GM23338 (cell line): ENCODE results near the gene RAPGEFL1. TPM values are rescaled to one million over a fixed set of nuclear protein-coding genes. Genes with fewer than 3 reads are reported as not detected.

Source experiments
- ATAC-seq: fragments of 200-7000 bp; cut with Tn5 transposase; 3 replicates; pipeline ENCODE4 v1.9.1; 2020
- DNase-seq: peaks from one replicate; pipeline ENCODE4 v3.0.0-alpha.2; 2015; ENCODE audit warnings: low spot score
- H2AFZ ChIP-seq: fragments of 200-600 bp; sonication (generic); 2 replicates; pipeline ENCODE4 v1.8.0; 2016; ENCODE audit warnings: antibody characterized with exemption, mild to moderate bottlenecking, moderate library complexity
- H3F3A ChIP-seq: fragments of 200-600 bp; sonication (generic); replicated peaks from 2 replicates; pipeline ENCODE4 v1.8.0; 2017; ENCODE audit warnings: antibody characterized with exemption, mixed run types, low read depth
- H3K27ac ChIP-seq: fragments of 200-600 bp; sonication (generic); 2 replicates; pipeline ENCODE4 v1.6.1; 2016; ENCODE audit warnings: low read depth
- H3K27me3 ChIP-seq: fragments of 200-600 bp; sonication (generic); 2 replicates; pipeline ENCODE4 v1.8.0; 2016; ENCODE audit warnings: mild to moderate bottlenecking, mixed run types, moderate library complexity; ENCODE audit not compliant: insufficient read depth
- H3K36me3 ChIP-seq: fragments of 200-600 bp; sonication (generic); 2 replicates; pipeline ENCODE4 v1.8.0; 2016; ENCODE audit warnings: mild to moderate bottlenecking; ENCODE audit not compliant: insufficient read depth
- H3K4me1 ChIP-seq: fragments of 200-600 bp; sonication (generic); 2 replicates; pipeline ENCODE4 v1.8.0; 2016; ENCODE audit warnings: mild to moderate bottlenecking, moderate library complexity; ENCODE audit not compliant: insufficient read depth
- H3K4me2 ChIP-seq: fragments of 200-600 bp; sonication (generic); 2 replicates; pipeline ENCODE4 v1.7.1; 2017; ENCODE audit warnings: mixed run types
- H3K4me3 ChIP-seq: fragments of 200-600 bp; sonication (generic); 2 replicates; pipeline ENCODE4 v1.6.1; 2016; ENCODE audit warnings: mixed run types
- H3K79me2 ChIP-seq: fragments of 200-600 bp; sonication (generic); replicated peaks from 2 replicates; pipeline ENCODE4 v1.8.0; 2017; ENCODE audit warnings: mild to moderate bottlenecking; ENCODE audit not compliant: insufficient read depth
- H3K9me2 ChIP-seq: fragments of 200-600 bp; sonication (generic); 2 replicates; pipeline ENCODE4 v1.8.0; 2017; ENCODE audit not compliant: insufficient read depth
- H4K20me1 ChIP-seq: fragments of 200-600 bp; sonication (generic); replicated peaks from 2 replicates; pipeline ENCODE4 v1.8.0; 2017; ENCODE audit warnings: mild to moderate bottlenecking; ENCODE audit not compliant: insufficient read depth
- H3K27ac Mint-ChIP-seq: 2 replicates; pipeline ENCODE4 v1.8.0; 2020; ENCODE audit warnings: inconsistent platforms, mild to moderate bottlenecking, moderate library complexity, mixed read lengths
- H3K27me3 Mint-ChIP-seq: 3 replicates; pipeline ENCODE4 v1.8.0; 2022; ENCODE audit warnings: low read depth, mild to moderate bottlenecking, moderate library complexity, mixed read lengths, inconsistent platforms; ENCODE audit not compliant: insufficient read depth, poor library complexity
- H3K36me3 Mint-ChIP-seq: 3 replicates; pipeline ENCODE4 v1.8.0; 2021; ENCODE audit warnings: low read depth, mild to moderate bottlenecking, inconsistent platforms, moderate library complexity, mixed read lengths
- H3K4me1 Mint-ChIP-seq: 3 replicates; pipeline ENCODE4 v1.8.0; 2020; ENCODE audit warnings: mild to moderate bottlenecking, inconsistent platforms, mixed read lengths
- H3K4me3 Mint-ChIP-seq: 3 replicates; pipeline ENCODE4 v1.8.0; 2021; ENCODE audit warnings: moderate library complexity, mild to moderate bottlenecking, inconsistent platforms, mixed read lengths
- H3K9me3 Mint-ChIP-seq: 3 replicates; pipeline ENCODE4 v1.8.0; 2020; ENCODE audit warnings: moderate library complexity, mild to moderate bottlenecking, inconsistent platforms, mixed read lengths
- CREB1 ChIP-seq: fragments of 250-450 bp; sonication (Bioruptor Pico); IDR thresholded peaks from 2 replicates; pipeline ENCODE4 v1.5.0; 2020; ENCODE audit warnings: low read depth, mild to moderate bottlenecking, moderate library complexity
- POLR2AphosphoS5 ChIP-seq: IDR thresholded peaks from 2 replicates; pipeline ENCODE4 v1.6.1; 2016; ENCODE audit warnings: antibody characterized with exemption, low read depth
- STAT1 ChIP-seq: IDR thresholded peaks from one replicate; pipeline ENCODE4 v1.6.1; 2016; ENCODE audit warnings: antibody characterized with exemption; ENCODE audit not compliant: unreplicated experiment
- ZNF114 ChIP-seq: fragments of 250-450 bp; sonication (Bioruptor Pico); IDR thresholded peaks from 2 replicates; pipeline ENCODE4 v1.5.0; 2020; ENCODE audit warnings: mild to moderate bottlenecking, moderate library complexity
- ZNF331 ChIP-seq: fragments of 250-450 bp; sonication (Bioruptor Pico); IDR thresholded peaks from 2 replicates; pipeline ENCODE4 v1.5.0; 2020; ENCODE audit warnings: low read depth, mild to moderate bottlenecking, moderate library complexity
- long read RNA-seq: library from polyadenylated mRNA; unstranded; transcript quantifications from one replicate; pipeline ENCODE4 v2.0.0, GENCODE V29; 2020; ENCODE audit not compliant: unreplicated experiment
- polyA plus RNA-seq: library from polyadenylated mRNA; unstranded; fragments of >200 nt; fragmentation: Nextera tagmentation; extraction: Ambion mirVana; gene quantifications from 2 replicates; pipeline ENCODE4 v1.2.1, GENCODE V29; 2016
- total RNA-seq: library from RNA; depleted of rRNA; stranded (reverse); fragments of >200 nt; shearing (Covaris generic); gene quantifications from 2 replicates; pipeline ENCODE4 v1.2.3, GENCODE V29; 2014; rRNA removed
- TF ChIP-seq, protein P1 (sequence below): fragments of 250-450 bp; sonication (Bioruptor Pico); IDR thresholded peaks from 2 replicates; pipeline ENCODE4 v1.5.0; 2020; ENCODE audit warnings: mild to moderate bottlenecking, moderate library complexity

Gene RAPGEFL1, protein sequence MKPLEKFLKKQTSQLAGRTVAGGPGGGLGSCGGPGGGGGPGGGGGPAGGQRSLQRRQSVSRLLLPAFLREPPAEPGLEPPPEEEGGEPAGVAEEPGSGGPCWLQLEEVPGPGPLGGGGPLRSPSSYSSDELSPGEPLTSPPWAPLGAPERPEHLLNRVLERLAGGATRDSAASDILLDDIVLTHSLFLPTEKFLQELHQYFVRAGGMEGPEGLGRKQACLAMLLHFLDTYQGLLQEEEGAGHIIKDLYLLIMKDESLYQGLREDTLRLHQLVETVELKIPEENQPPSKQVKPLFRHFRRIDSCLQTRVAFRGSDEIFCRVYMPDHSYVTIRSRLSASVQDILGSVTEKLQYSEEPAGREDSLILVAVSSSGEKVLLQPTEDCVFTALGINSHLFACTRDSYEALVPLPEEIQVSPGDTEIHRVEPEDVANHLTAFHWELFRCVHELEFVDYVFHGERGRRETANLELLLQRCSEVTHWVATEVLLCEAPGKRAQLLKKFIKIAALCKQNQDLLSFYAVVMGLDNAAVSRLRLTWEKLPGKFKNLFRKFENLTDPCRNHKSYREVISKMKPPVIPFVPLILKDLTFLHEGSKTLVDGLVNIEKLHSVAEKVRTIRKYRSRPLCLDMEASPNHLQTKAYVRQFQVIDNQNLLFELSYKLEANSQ
- total RNA-seq (10.4 and 14.0 TPM in 2 replicates), polyA plus RNA-seq (5.0 and 6.7 TPM in 2 replicates)
- long read RNA-seq, partial matches to known transcripts = 4 of 4 reads
- long read RNA-seq, other reads (novel, unspliced or antisense) = 0 of 4 reads

DNA sequence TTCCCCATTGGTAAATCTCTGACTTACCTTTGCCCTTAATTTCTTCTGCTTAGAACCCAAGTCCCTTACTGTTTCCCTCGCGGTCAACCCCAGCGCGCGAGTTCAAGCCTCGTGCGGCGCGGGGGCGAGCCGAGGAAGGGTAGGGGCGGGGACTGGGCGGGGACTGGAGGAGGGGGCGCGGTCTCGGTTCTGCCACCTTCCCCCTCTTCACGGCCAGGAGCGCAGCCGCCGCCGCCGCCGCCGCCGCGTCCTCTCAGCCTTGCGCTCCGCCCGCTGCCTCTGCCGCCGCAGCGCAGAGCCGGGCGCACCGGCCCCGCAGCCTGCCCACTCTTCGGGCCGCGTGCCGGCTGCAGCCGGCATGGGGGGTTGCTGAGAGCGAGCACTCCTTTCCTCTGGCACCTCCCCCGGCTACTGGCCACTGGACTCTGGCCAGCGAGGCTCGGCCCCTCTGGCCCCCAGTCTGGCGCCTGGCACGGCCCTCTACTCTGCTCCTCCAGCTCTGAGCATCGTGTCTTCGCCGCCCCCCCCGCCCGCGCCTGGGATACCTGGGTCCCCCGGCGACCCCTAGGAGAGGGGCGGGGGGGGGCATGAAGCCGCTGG, at the start of gene RAPGEFL1:
RAPGEFL1 (plus strand) TSS at position 196 of the 600 bp plus-strand sequence; CDS start at position 588, 392 bp downstream.
- Histone ChIP-seq H3F3A (peaks cover 11% of the 10 kb centered on the region; the same call in 1 of the 2 replicates), H3K36me3 (no peaks in the 10 kb centered on the region), H3K4me1 (no peaks in the 10 kb centered on the region; the same call in 1 of the 2 replicates), H2AFZ (peak within 1 kb of the TSS; percentile 56; the same call in 1 of the 2 replicates), H3K27me3 (no peaks in the 10 kb centered on the region), H3K4me2 (peak within 1 kb of the TSS; percentile 99), H3K9me2 (no peaks in the 10 kb centered on the region), H3K4me3 (peak within 1 kb of the TSS; percentile 90), H4K20me1 (peaks cover 8% of the 10 kb centered on the region; the same call in 1 of the 2 replicates), H3K27ac (0 out of 2 replicates have a peak within 1 kb of the TSS, but pooled peaks have one; percentile 45), H3K79me2 (no peaks in the 10 kb centered on the region)
- DNase-seq (peak; percentile 87), ATAC-seq (peak; percentile 81)
- TF ChIP-seq ZNF114 = no peak
- TF ChIP-seq, protein P1, sequence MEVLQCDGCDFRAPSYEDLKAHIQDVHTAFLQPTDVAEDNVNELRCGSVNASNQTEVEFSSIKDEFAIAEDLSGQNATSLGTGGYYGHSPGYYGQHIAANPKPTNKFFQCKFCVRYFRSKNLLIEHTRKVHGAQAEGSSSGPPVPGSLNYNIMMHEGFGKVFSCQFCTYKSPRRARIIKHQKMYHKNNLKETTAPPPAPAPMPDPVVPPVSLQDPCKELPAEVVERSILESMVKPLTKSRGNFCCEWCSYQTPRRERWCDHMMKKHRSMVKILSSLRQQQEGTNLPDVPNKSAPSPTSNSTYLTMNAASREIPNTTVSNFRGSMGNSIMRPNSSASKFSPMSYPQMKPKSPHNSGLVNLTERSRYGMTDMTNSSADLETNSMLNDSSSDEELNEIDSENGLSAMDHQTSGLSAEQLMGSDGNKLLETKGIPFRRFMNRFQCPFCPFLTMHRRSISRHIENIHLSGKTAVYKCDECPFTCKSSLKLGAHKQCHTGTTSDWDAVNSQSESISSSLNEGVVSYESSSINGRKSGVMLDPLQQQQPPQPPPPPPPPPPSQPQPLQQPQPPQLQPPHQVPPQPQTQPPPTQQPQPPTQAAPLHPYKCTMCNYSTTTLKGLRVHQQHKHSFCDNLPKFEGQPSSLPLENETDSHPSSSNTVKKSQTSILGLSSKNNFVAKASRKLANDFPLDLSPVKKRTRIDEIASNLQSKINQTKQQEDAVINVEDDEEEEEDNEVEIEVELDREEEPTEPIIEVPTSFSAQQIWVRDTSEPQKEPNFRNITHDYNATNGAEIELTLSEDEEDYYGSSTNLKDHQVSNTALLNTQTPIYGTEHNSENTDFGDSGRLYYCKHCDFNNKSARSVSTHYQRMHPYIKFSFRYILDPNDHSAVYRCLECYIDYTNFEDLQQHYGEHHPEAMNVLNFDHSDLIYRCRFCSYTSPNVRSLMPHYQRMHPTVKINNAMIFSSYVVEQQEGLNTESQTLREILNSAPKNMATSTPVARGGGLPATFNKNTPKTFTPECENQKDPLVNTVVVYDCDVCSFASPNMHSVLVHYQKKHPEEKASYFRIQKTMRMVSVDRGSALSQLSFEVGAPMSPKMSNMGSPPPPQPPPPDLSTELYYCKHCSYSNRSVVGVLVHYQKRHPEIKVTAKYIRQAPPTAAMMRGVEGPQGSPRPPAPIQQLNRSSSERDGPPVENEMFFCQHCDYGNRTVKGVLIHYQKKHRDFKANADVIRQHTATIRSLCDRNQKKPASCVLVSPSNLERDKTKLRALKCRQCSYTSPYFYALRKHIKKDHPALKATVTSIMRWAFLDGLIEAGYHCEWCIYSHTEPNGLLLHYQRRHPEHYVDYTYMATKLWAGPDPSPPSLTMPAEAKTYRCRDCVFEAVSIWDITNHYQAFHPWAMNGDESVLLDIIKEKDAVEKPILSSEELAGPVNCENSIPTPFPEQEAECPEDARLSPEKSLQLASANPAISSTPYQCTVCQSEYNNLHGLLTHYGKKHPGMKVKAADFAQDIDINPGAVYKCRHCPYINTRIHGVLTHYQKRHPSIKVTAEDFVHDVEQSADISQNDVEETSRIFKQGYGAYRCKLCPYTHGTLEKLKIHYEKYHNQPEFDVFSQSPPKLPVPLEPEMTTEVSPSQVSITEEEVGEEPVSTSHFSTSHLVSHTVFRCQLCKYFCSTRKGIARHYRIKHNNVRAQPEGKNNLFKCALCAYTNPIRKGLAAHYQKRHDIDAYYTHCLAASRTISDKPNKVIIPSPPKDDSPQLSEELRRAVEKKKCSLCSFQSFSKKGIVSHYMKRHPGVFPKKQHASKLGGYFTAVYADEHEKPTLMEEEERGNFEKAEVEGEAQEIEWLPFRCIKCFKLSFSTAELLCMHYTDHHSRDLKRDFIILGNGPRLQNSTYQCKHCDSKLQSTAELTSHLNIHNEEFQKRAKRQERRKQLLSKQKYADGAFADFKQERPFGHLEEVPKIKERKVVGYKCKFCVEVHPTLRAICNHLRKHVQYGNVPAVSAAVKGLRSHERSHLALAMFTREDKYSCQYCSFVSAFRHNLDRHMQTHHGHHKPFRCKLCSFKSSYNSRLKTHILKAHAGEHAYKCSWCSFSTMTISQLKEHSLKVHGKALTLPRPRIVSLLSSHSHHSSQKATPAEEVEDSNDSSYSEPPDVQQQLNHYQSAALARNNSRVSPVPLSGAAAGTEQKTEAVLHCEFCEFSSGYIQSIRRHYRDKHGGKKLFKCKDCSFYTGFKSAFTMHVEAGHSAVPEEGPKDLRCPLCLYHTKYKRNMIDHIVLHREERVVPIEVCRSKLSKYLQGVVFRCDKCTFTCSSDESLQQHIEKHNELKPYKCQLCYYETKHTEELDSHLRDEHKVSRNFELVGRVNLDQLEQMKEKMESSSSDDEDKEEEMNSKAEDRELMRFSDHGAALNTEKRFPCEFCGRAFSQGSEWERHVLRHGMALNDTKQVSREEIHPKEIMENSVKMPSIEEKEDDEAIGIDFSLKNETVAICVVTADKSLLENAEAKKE (CRISPR knock-in tag) = no peak
- no peak for TF ChIP-seq CREB1 (CRISPR knock-in tag)
- TF ChIP-seq STAT1 = no peak
- TF ChIP-seq ZNF331 (CRISPR knock-in tag) = no peak
- peak; percentile 68 for TF ChIP-seq POLR2AphosphoS5
- peaks cover 15% of the 10 kb centered on the region for H3K27me3 Mint-ChIP-seq
- peaks cover 32% of the 10 kb centered on the region for H3K4me1 Mint-ChIP-seq
- H3K4me3 Mint-ChIP-seq = peak within 1 kb of the TSS; percentile 67
- H3K27ac Mint-ChIP-seq = no peak within 1 kb of the TSS
- H3K9me3 Mint-ChIP-seq = no peaks in the 10 kb centered on the region; the same call in 2 of the 3 replicates
- H3K36me3 Mint-ChIP-seq = peaks cover 28% of the 10 kb centered on the region
